GM12878 (cell line): ENCODE data around the gene HEXA. TPM values are rescaled to one million over a fixed set of nuclear protein-coding genes. Genes with fewer than 3 reads are reported as not detected.

ENCODE experiments used
- ATAC-seq: fragments of 200-7000 bp; cut with Tn5 transposase; 3 replicates; pipeline ENCODE4 v1.9.1; 2020; ENCODE audit warnings: mild to moderate bottlenecking, moderate library complexity
- BruUV-seq: library from RNA; stranded (reverse); fragments of 400-500 nt; replicated peaks from 2 replicates; lab custom pipeline; 2021; lab: Mats Ljungman, UMichigan
- CTCF ChIA-PET: fragments of 300-600 bp; sonication (Branson Sonifier 250); formaldehyde crosslinking; extraction: SDS; loops from one replicate; lab custom pipeline; 2021; ENCODE audit warnings: inconsistent platforms; lab: Yijun Ruan, JAX
- POLR2A ChIA-PET: fragments of 350-600 bp; formaldehyde crosslinking; extraction: SDS; loops from one replicate; lab custom pipeline; 2021; ENCODE audit warnings: inconsistent platforms; lab: Charles Lee
- RAD21 ChIA-PET: fragments of 300-600 bp; sonication (Branson Sonifier 250); formaldehyde crosslinking; loops from one replicate; lab custom pipeline; 2023; ENCODE audit warnings: antibody characterized with exemption; ENCODE audit not compliant: unreplicated experiment; lab: Charles Lee
- SMC1A ChIA-PET: fragments of 300-600 bp; sonication (Branson Sonifier 250); formaldehyde crosslinking; loops from one replicate; lab custom pipeline; 2023; ENCODE audit not compliant: unreplicated experiment, uncharacterized antibody; lab: Charles Lee
- DNase-seq: peaks from one replicate; pipeline ENCODE4 v3.0.0-alpha.2; 2011; ENCODE audit warnings: low read depth, low spot score
- FAIRE-seq: peaks from 3 replicates; lab custom pipeline; 2011; peaks lifted over from hg19 to GRCh38; lab: Jason Lieb, UNC
- H2AFZ ChIP-seq: 2 replicates; pipeline ENCODE4 v1.6.0; 2011; ENCODE audit warnings: low read depth, low read length, control low read depth; ENCODE audit not compliant: control insufficient read depth
- H3K27ac ChIP-seq: 2 replicates; pipeline ENCODE4 v1.5.1; 2011; ENCODE audit warnings: control low read depth; ENCODE audit not compliant: control insufficient read depth, insufficient read depth
- H3K27me3 ChIP-seq, 2 experiments: replicated peaks in 1 of 2; 2 replicates each; pipeline versions ENCODE4 v1.6.0 to v1.6.1; 2011; ENCODE audit warnings: low read length in 1 of 2; ENCODE audit not compliant: control insufficient read depth in 2 of 2, insufficient read depth in 2 of 2
- H3K36me3 ChIP-seq, 2 experiments: 2 replicates each; pipeline ENCODE4 v1.5.1; 2011; ENCODE audit warnings: low read length in 1 of 2; ENCODE audit not compliant: control insufficient read depth in 2 of 2, insufficient read depth in 2 of 2
- H3K4me1 ChIP-seq: 2 replicates; pipeline ENCODE4 v1.6.1; 2011; ENCODE audit warnings: mild to moderate bottlenecking, low read length, moderate library complexity, mixed read lengths; ENCODE audit not compliant: control insufficient read depth, insufficient read depth
- H3K4me2 ChIP-seq: 2 replicates; pipeline ENCODE4 v1.6.0; 2011; ENCODE audit warnings: control low read depth; ENCODE audit not compliant: control insufficient read depth, insufficient read depth
- H3K4me3 ChIP-seq: fragments of 200-600 bp; sonication (generic); 2 replicates; pipeline ENCODE4 v1.5.1; 2016
- H3K79me2 ChIP-seq: 2 replicates; pipeline ENCODE4 v1.6.0; 2011; ENCODE audit warnings: low read length; ENCODE audit not compliant: control insufficient read depth, insufficient read depth
- H3K9ac ChIP-seq: 2 replicates; pipeline ENCODE4 v1.8.0; 2011; ENCODE audit warnings: low read length, control low read depth, mixed read lengths; ENCODE audit not compliant: control insufficient read depth, insufficient read depth
- H3K9me3 ChIP-seq: replicated peaks from 3 replicates; pipeline ENCODE4 v1.5.1; 2011; ENCODE audit warnings: mild to moderate bottlenecking, low read length; ENCODE audit not compliant: control insufficient read depth, insufficient read depth
- H4K20me1 ChIP-seq: 2 replicates; pipeline ENCODE4 v1.6.0; 2011; ENCODE audit not compliant: control insufficient read depth, insufficient read depth
- BCL11A ChIP-seq: IDR thresholded peaks from 2 replicates; pipeline ENCODE4 v1.6.1; 2011; ENCODE audit warnings: low read depth, low read length
- CBX3 ChIP-seq: fragments of 200-600 bp; sonication (generic); IDR thresholded peaks from 2 replicates; pipeline ENCODE4 v1.6.1; 2016; ENCODE audit warnings: low read depth, borderline replicate concordance
- CHD1 ChIP-seq: IDR thresholded peaks from 2 replicates; pipeline ENCODE4 v1.6.1; 2012; ENCODE audit warnings: low read depth, low read length, improper control_type of control experiment
- EP300 ChIP-seq, 2 experiments: fragments of 150-350 bp in 1 of 2; IDR thresholded peaks; 2 replicates each; pipeline ENCODE4 v1.6.1; 2011 to 2012; ENCODE audit warnings: low read depth in 2 of 2, low read length in 2 of 2, borderline replicate concordance in 1 of 2, improper control_type of control experiment in 1 of 2, inconsistent platforms in 1 of 2; ENCODE audit not compliant: control insufficient read depth in 1 of 2
- FOXM1 ChIP-seq: IDR thresholded peaks from 2 replicates; pipeline ENCODE4 v1.6.1; 2012; ENCODE audit warnings: low read depth, mild to moderate bottlenecking, inconsistent platforms, low read length, moderate library complexity
- HSF1 ChIP-seq: fragments of 150-350 bp; IDR thresholded peaks from 2 replicates; pipeline ENCODE4 v1.6.1; 2014; ENCODE audit warnings: mild to moderate bottlenecking, low read depth, low read length
- KAT2A ChIP-seq: conservative IDR thresholded peaks from 2 replicates; pipeline ENCODE4 v1.6.1; 2011; ENCODE audit warnings: low read depth, low read length; ENCODE audit not compliant: control insufficient read depth
- PAX8 ChIP-seq: fragments of 450-650 bp; IDR thresholded peaks from 2 replicates; pipeline ENCODE4 v1.6.1; 2017; ENCODE audit warnings: mild to moderate bottlenecking, moderate library complexity
- SPI1 ChIP-seq: IDR thresholded peaks from 2 replicates; pipeline ENCODE4 v1.6.1; 2011; ENCODE audit warnings: low read depth, mild to moderate bottlenecking, low read length, moderate library complexity, borderline replicate concordance; ENCODE audit not compliant: insufficient read depth
- WGBS: methylation state at CpG from one replicate; pipeline ENCODE4 v1.1.6; 2016; ENCODE audit warnings: low lambda C conversion rate; ENCODE audit not compliant: insufficient replicate concordance, insufficient coverage; ENCODE audit errors: missing lambda C conversion rate; 5-methylcytosine and 5-hydroxymethylcytosine counted together
- in situ Hi-C: fragments of 300-500 bp; cut with MboI; formaldehyde crosslinking; loops from 9 replicates; pipeline ENCODE4 v1.14.3; 2018; ENCODE audit warnings: mixed read lengths
- intact Hi-C: fragments of 100-400 bp; cut with micrococcal nuclease; formaldehyde crosslinking; loops from one replicate; pipeline ENCODE4 v1.14.2; 2022; ENCODE audit not compliant: unreplicated experiment
- polyA plus RNA-seq, 11 experiments: library from polyadenylated mRNA; depleted of rRNA in 4 of 11; unstranded in 6 of 11; stranded (reverse) in 5 of 11; fragments of >200 nt; fragmentation: Nextera tagmentation in 4 of 11; fragmentation: Illumina TruSeq in 1 of 11; extraction: Ambion mirVana in 4 of 11; extraction: Trizol in 1 of 11; gene quantifications; 1 replicate in 1 of 11; 2 replicates in 10 of 11; pipeline versions ENCODE4 v1.2.1 to v1.2.3, GENCODE V29; 2011 to 2016; ENCODE audit warnings: inconsistent platforms in 2 of 11, missing spikeins in 2 of 11, low read depth in 1 of 11
- total RNA-seq, 4 experiments: library from RNA; depleted of rRNA in 3 of 4; stranded (reverse); fragments of >200 nt in 3 of 4; fragmentation: Illumina TruSeq in 1 of 4; extraction: Trizol in 1 of 4; gene quantifications; 2 replicates each; pipeline versions ENCODE4 v1.2.1 to v1.2.3, GENCODE V29; 2013 to 2021
- TF ChIP-seq, protein P1 (sequence below), 3 experiments: IDR thresholded peaks in 2 of 3; conservative IDR thresholded peaks in 1 of 3; 2 replicates each; pipeline ENCODE4 v1.5.1; 2011; ENCODE audit warnings: low read depth in 3 of 3, low read length in 3 of 3, mild to moderate bottlenecking in 3 of 3, control low read depth in 2 of 3, moderate library complexity in 2 of 3, inconsistent platforms in 1 of 3, mixed read lengths in 1 of 3; ENCODE audit not compliant: control insufficient read depth in 2 of 3, insufficient read depth in 1 of 3; ENCODE audit errors: extremely low read depth in 1 of 3
- TF ChIP-seq, protein P2 (sequence below): IDR thresholded peaks from 2 replicates; pipeline ENCODE4 v1.6.1; 2011; ENCODE audit warnings: low read depth, low read length, improper control_type of control experiment, borderline replicate concordance

Gene HEXA
- total and polyA plus RNA-seq, 10 of the 15 experiments (the other 5 are each of a cell fraction or from before 2014, with no cell fraction given), result 24.5 to 151 (median 69.3) TPM

GRCh38 chr15:72375501-72375845, 341 bp downstream of the HEXA start:
- Histone ChIP-seq H4K20me1 (no peaks in the 10 kb centered on the region), H3K4me1 (peaks cover 20% of the 10 kb centered on the region), H3K79me2 (peaks cover 53% of the 10 kb centered on the region), H3K4me3 (peak overlapping the region; percentile 88), H3K27me3 (no peaks in the 10 kb centered on the region), H3K4me2 (peak overlapping the region; percentile 98), H3K9ac (peak overlapping the region; percentile 81), H3K27ac (peak overlapping the region; percentile 87)
- DNase-seq (no peak), ATAC-seq (peak; percentile 76), FAIRE-seq (no peak)
- TSS peak; percentile 72 for BruUV-seq
- 1% methylated on average over 17 of the region's 17 CpGs for WGBS
- ChIA-PET POLR2A (interaction anchor here (0.9 to 1.1 kb wide), 2 partner anchors 11 to 19 kb away, joined by 3 read pairs; no protein-coding TSS in a partner anchor), CTCF (interaction anchor here (0.5 to 1.5 kb wide), 6 partner anchors 9 to 225 kb away, joined by 3 to 6 read pairs (median 4); no protein-coding TSS in a partner anchor)
- in situ Hi-C loops, result no loop called here
- intact Hi-C loops, result loop anchor here (5.0 kb wide), 1 partner anchor 97 kb away; the partner anchor contains the start of gene ARIH1
- peak; percentile 41; the same call in 1 of the 2 replicates for TF ChIP-seq SPI1
- 0 out of 2 replicates have a peak, but pooled peaks have one; percentile 14 for TF ChIP-seq CHD1
- no peak for TF ChIP-seq BCL11A
- TF ChIP-seq, all 136 proteins: peak for 2
- Histone ChIP-seq H3K9me3 (no peaks in the 10 kb centered on the region), H3K36me3 (0 out of 4 replicates have a peak, but pooled peaks cover 0 to 4% of the 10 kb centered on the region in 2 experiments), H2AFZ (peak overlapping the region; percentile 80)
- ChIA-PET RAD21 (interaction anchor here (0.7 to 1.3 kb wide), 3 partner anchors 8 to 86 kb away, joined by 3 to 4 read pairs (median 3); no protein-coding TSS in a partner anchor), SMC1A (interaction anchor here (1.0 to 1.5 kb wide), 3 partner anchors 9 to 62 kb away, joined by 3 to 7 read pairs (median 4); no protein-coding TSS in a partner anchor)

DNA sequence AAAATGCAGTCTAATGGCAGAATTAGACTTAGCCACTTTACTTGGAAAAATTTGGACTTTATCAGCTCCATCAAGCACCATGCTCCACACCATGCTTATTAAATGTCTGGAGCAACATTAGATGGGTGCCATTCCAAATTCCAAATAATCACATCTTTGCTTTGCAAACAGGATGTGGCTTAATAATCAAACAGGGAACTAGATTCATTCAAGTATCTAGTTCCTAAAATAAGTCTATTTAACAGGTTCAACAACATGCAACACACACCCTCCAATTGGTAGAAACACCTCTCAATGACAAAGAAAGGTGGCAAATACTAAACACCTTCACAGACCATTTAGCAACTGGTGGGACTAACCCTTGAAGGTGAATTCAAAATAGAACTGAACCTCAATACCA, 3.5 kb downstream of the HEXA start:
- FAIRE-seq (no peak), ATAC-seq (no peak)
- TF ChIP-seq PAX8 (no peak), FOXM1 (no peak), EP300 (IDR thresholded peaks at IDR 0.05; ENCODE audit: borderline replicate concordance in 1 of 2, control insufficient read depth in 1 of 2, low read depth in 2 of 2, low read length in 2 of 2) (no peak), KAT2A (no peak), CBX3 (no peak), HSF1 (no peak)
- TF ChIP-seq, protein P1, sequence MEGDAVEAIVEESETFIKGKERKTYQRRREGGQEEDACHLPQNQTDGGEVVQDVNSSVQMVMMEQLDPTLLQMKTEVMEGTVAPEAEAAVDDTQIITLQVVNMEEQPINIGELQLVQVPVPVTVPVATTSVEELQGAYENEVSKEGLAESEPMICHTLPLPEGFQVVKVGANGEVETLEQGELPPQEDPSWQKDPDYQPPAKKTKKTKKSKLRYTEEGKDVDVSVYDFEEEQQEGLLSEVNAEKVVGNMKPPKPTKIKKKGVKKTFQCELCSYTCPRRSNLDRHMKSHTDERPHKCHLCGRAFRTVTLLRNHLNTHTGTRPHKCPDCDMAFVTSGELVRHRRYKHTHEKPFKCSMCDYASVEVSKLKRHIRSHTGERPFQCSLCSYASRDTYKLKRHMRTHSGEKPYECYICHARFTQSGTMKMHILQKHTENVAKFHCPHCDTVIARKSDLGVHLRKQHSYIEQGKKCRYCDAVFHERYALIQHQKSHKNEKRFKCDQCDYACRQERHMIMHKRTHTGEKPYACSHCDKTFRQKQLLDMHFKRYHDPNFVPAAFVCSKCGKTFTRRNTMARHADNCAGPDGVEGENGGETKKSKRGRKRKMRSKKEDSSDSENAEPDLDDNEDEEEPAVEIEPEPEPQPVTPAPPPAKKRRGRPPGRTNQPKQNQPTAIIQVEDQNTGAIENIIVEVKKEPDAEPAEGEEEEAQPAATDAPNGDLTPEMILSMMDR (IDR thresholded peaks at IDR 0.05 in 2 of 3, conservative IDR thresholded peaks at IDR 0.05 in 1 of 3; ENCODE audit: control insufficient read depth in 2 of 3, extremely low read depth in 1 of 3, insufficient read depth in 1 of 3, low read depth in 3 of 3, low read length in 3 of 3), result no peak
- TF ChIP-seq, protein P2, sequence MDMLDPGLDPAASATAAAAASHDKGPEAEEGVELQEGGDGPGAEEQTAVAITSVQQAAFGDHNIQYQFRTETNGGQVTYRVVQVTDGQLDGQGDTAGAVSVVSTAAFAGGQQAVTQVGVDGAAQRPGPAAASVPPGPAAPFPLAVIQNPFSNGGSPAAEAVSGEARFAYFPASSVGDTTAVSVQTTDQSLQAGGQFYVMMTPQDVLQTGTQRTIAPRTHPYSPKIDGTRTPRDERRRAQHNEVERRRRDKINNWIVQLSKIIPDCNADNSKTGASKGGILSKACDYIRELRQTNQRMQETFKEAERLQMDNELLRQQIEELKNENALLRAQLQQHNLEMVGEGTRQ, result no peak

More for the DNA sequence above, 3.5 kb downstream of the HEXA start:
- DNase-seq, result no peak
- Histone ChIP-seq H3K4me2 (peak overlapping the region; percentile 75), H3K36me3 (peaks cover 3 to 4% of the 10 kb centered on the region in 2 experiments; a peak in 3 of 4 replicates), H3K9ac (no peak overlapping the region), H3K27me3 (no peaks in the 10 kb centered on the region), H3K79me2 (peaks cover 63% of the 10 kb centered on the region), H2AFZ (no peak overlapping the region), H3K27ac (peak overlapping the region; percentile 50; the same call in 1 of the 2 replicates), H3K9me3 (no peaks in the 10 kb centered on the region; the same call in 2 of the 3 replicates), H4K20me1 (no peaks in the 10 kb centered on the region), H3K4me3 (peak overlapping the region; percentile 10; the same call in 1 of the 2 replicates), H3K4me1 (peaks cover 24% of the 10 kb centered on the region)
- BruUV-seq, result no TSS peak
- intact Hi-C loops (no loop called here), in situ Hi-C loops (no loop called here)
- RAD21 ChIA-PET, result no interaction called here
- SMC1A ChIA-PET, result no interaction called here
- POLR2A ChIA-PET, result interaction anchor here (0.7 kb wide), 1 partner anchor 142 kb away, joined by 3 read pairs; no protein-coding TSS in a partner anchor
- CTCF ChIA-PET, result interaction anchor here (1.0 kb wide), 1 partner anchor 11 kb away, joined by 3 read pairs; no protein-coding TSS in a partner anchor
